PC-3 (cell line): ENCODE data around the gene IFTAP. TPM values are rescaled to one million over a fixed set of nuclear protein-coding genes. Genes with fewer than 3 reads are reported as not detected.

Source experiments
- ATAC-seq: fragments of 200-7000 bp; cut with Tn5 transposase; 2 replicates; pipeline ENCODE4 v1.9.1; 2020; ENCODE audit warnings: mild to moderate bottlenecking, moderate library complexity
- BruUV-seq: library from RNA; stranded (reverse); fragments of 400-500 nt; replicated peaks from 2 replicates; lab custom pipeline; 2021; lab: Mats Ljungman, UMichigan
- CTCF ChIA-PET: fragments of 300-600 bp; sonication (Branson Sonifier 250); formaldehyde crosslinking; loops from one replicate; lab custom pipeline; 2022; ENCODE audit warnings: antibody characterized with exemption; lab: Charles Lee
- POLR2A ChIA-PET: fragments of 300-600 bp; sonication (Branson Sonifier 250); formaldehyde crosslinking; loops from one replicate; lab custom pipeline; 2022; ENCODE audit warnings: antibody characterized with exemption; ENCODE audit not compliant: unreplicated experiment; lab: Charles Lee
- DNase-seq: peaks from one replicate; pipeline ENCODE4 v3.0.0-alpha.2; 2015
- H2AFZ ChIP-seq: fragments of 300-600 bp; sonication (generic); 2 replicates; pipeline ENCODE4 v1.6.0; 2016; ENCODE audit warnings: antibody characterized with exemption, low read length
- H3F3A ChIP-seq: fragments of 300-600 bp; sonication (generic); one replicate; pipeline ENCODE4 v1.6.0; 2017; ENCODE audit warnings: antibody characterized with exemption, low read length, control low read depth, mild to moderate bottlenecking; ENCODE audit not compliant: unreplicated experiment
- H3K27ac ChIP-seq: fragments of 300-600 bp; sonication (generic); 2 replicates; pipeline ENCODE4 v1.5.1; 2016; ENCODE audit warnings: mild to moderate bottlenecking, low read length
- H3K27me3 ChIP-seq: fragments of 300-600 bp; sonication (generic); 2 replicates; pipeline ENCODE4 v1.6.1; 2016; ENCODE audit warnings: low read length, mixed read lengths
- H3K36me3 ChIP-seq: fragments of 300-600 bp; sonication (generic); 2 replicates; pipeline ENCODE4 v1.6.1; 2016; ENCODE audit warnings: low read depth, mixed run types, low read length, mixed read lengths
- H3K4me1 ChIP-seq: fragments of 300-600 bp; sonication (generic); 2 replicates; pipeline ENCODE4 v1.5.1; 2016; ENCODE audit warnings: low read length; ENCODE audit not compliant: insufficient read depth
- H3K4me2 ChIP-seq: fragments of 300-600 bp; sonication (generic); 2 replicates; pipeline ENCODE4 v1.6.0; 2016; ENCODE audit warnings: low read length
- H3K4me3 ChIP-seq: fragments of 300-600 bp; sonication (generic); 2 replicates; pipeline ENCODE4 v1.5.1; 2016; ENCODE audit warnings: mild to moderate bottlenecking, low read length, mixed read lengths
- H3K79me2 ChIP-seq: fragments of 300-600 bp; sonication (generic); 2 replicates; pipeline ENCODE4 v1.6.1; 2017; ENCODE audit warnings: low read length, mixed read lengths
- H3K9ac ChIP-seq: fragments of 300-600 bp; sonication (generic); 2 replicates; pipeline ENCODE4 v1.6.0; 2016; ENCODE audit warnings: mild to moderate bottlenecking, low read length
- H3K9me2 ChIP-seq: fragments of 300-600 bp; sonication (generic); replicated peaks from 2 replicates; pipeline ENCODE4 v1.6.1; 2016; ENCODE audit warnings: mixed run types, low read length, mixed read lengths
- H3K9me3 ChIP-seq: fragments of 300-600 bp; sonication (generic); 2 replicates; pipeline ENCODE4 v1.6.1; 2016; ENCODE audit warnings: low read length, mixed read lengths
- H4K20me1 ChIP-seq: fragments of 300-600 bp; sonication (generic); 2 replicates; pipeline ENCODE4 v1.6.1; 2016; ENCODE audit warnings: low read length, mixed read lengths
- EZH2 ChIP-seq: fragments of 300-600 bp; sonication (generic); IDR thresholded peaks from one replicate; pipeline ENCODE4 v1.6.1; 2017; ENCODE audit warnings: antibody characterized with exemption, mild to moderate bottlenecking, low read length; ENCODE audit not compliant: unreplicated experiment
- EZH2phosphoT487 ChIP-seq: fragments of 300-600 bp; sonication (generic); IDR thresholded peaks from 2 replicates; pipeline ENCODE4 v1.6.1; 2018; ENCODE audit warnings: mild to moderate bottlenecking, antibody characterized with exemption, low read length, borderline replicate concordance
- intact Hi-C: fragments of 100-400 bp; cut with micrococcal nuclease; formaldehyde crosslinking; loops from 2 replicates; pipeline ENCODE4 v1.9.0; 2023
- total RNA-seq: library from RNA; depleted of rRNA; stranded (reverse); fragments of >200 nt; gene quantifications from 2 replicates; pipeline ENCODE4 v1.2.3, GENCODE V29; 2014
- TF ChIP-seq, protein P1 (sequence below): fragments of 300-600 bp; sonication (generic); conservative IDR thresholded peaks from 2 replicates; pipeline ENCODE4 v1.5.1; 2017; ENCODE audit warnings: antibody characterized with exemption, low read depth, mild to moderate bottlenecking, low read length

IFTAP gene
- total RNA-seq, 1 experiment from 2014 or later, result 17.6 TPM

DNA sequence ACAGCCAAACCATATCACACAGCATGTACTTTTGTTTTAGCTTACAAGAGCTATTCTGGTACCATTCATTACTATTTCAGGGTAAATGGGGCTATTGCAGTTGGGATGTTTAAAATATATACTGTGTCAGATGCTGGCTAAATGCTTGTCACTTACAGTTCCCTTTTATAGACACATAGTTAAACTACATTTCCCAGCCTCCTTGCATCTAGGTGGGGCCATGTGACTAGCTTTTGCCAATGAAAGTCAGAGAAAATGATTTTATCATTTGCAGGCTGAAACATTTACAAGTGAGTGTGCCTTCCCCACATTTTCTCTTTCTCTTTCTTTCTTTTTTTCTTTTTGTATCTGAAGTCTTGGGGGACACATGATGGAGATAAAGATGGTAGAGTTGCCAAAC, 7.8 kb upstream of the IFTAP start:
- no peaks in the 10 kb centered on the region for H4K20me1 ChIP-seq
- no peak for DNase-seq
- CTCF ChIA-PET, result no interaction called here
- H3K27me3 ChIP-seq, result peaks cover 28% of the 10 kb centered on the region
- H3K9me3 ChIP-seq, result no peaks in the 10 kb centered on the region
- H3K4me3 ChIP-seq, result no peak overlapping the region
- no peaks in the 10 kb centered on the region for H3F3A ChIP-seq
- H3K4me1 ChIP-seq, result no peaks in the 10 kb centered on the region
- TF ChIP-seq, protein P1, sequence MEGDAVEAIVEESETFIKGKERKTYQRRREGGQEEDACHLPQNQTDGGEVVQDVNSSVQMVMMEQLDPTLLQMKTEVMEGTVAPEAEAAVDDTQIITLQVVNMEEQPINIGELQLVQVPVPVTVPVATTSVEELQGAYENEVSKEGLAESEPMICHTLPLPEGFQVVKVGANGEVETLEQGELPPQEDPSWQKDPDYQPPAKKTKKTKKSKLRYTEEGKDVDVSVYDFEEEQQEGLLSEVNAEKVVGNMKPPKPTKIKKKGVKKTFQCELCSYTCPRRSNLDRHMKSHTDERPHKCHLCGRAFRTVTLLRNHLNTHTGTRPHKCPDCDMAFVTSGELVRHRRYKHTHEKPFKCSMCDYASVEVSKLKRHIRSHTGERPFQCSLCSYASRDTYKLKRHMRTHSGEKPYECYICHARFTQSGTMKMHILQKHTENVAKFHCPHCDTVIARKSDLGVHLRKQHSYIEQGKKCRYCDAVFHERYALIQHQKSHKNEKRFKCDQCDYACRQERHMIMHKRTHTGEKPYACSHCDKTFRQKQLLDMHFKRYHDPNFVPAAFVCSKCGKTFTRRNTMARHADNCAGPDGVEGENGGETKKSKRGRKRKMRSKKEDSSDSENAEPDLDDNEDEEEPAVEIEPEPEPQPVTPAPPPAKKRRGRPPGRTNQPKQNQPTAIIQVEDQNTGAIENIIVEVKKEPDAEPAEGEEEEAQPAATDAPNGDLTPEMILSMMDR, result no peak
- TF ChIP-seq EZH2phosphoT487, result no peak
- TF ChIP-seq EZH2, result no peak
- no peak for ATAC-seq
- POLR2A ChIA-PET, result no interaction called here
- no peak overlapping the region for H3K27ac ChIP-seq
- no peak overlapping the region for H3K4me2 ChIP-seq
- H3K79me2 ChIP-seq, result no peaks in the 10 kb centered on the region
- no peaks in the 10 kb centered on the region for H3K9me2 ChIP-seq
- no peak overlapping the region for H3K9ac ChIP-seq
- H3K36me3 ChIP-seq, result no peaks in the 10 kb centered on the region
- H2AFZ ChIP-seq, result no peak overlapping the region
- intact Hi-C loops, result no loop called here
- no TSS peak for BruUV-seq

DNA sequence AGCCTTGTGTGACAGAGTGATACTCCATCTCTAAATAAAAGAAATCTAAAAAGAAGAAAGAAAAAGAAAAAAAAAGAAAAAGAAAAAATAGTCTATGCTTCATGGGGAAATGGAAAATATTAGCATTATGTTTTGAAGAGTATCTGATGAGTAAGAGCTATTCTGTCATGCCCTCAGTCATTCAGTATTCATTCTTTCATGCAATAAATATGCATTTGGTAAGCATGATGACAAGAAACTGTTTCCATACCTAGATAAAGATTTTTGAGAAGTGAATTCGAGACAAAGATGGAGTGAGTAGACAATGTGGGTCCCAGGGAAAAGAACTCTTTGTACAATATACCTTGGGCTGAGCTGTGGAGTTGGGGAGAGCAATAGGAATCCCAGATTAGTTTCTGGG, 6.2 kb upstream of the IFTAP start:
- Histone ChIP-seq H3K4me3 (no peak overlapping the region), H3K4me1 (no peaks in the 10 kb centered on the region), H3K9ac (no peak overlapping the region), H2AFZ (no peak overlapping the region), H3K9me2 (no peaks in the 10 kb centered on the region), H4K20me1 (no peaks in the 10 kb centered on the region), H3K4me2 (no peak overlapping the region), H3K9me3 (no peaks in the 10 kb centered on the region), H3K27me3 (peaks cover 29% of the 10 kb centered on the region), H3K36me3 (no peaks in the 10 kb centered on the region), H3K79me2 (no peaks in the 10 kb centered on the region), H3F3A (no peaks in the 10 kb centered on the region), H3K27ac (no peak overlapping the region)
- ChIA-PET POLR2A (no interaction called here), CTCF (no interaction called here)
- TF ChIP-seq EZH2 (no peak), EZH2phosphoT487 (no peak)
- TF ChIP-seq, protein P1, result no peak
- DNase-seq, result no peak
- ATAC-seq, result no peak
- BruUV-seq, result no TSS peak
- intact Hi-C loops, result no loop called here

DNA sequence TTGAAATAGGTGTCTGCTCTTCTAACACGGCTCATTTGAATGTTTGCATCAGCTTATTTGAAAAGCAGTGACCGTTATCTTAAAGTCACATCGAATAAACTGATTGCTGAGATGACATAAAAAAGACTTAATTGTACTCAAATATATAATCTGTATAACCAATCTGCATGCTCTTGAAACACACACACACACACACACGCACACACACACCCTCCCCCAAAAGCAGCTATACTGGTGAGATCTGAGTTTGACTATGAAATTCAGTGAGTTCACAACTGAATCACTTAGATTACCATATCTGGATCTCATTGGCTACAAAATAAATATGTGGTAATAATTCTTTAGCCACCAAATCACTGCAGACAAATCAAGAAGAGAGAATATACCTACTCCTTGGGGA, 3.8 kb upstream of the IFTAP start:
- H3K79me2 ChIP-seq, result no peaks in the 10 kb centered on the region
- POLR2A ChIA-PET, result no interaction called here
- H3K36me3 ChIP-seq, result no peaks in the 10 kb centered on the region
- no peak overlapping the region for H3K4me2 ChIP-seq
- ATAC-seq, result no peak
- no peaks in the 10 kb centered on the region for H3K9me2 ChIP-seq
- H3K27me3 ChIP-seq, result peaks cover 29% of the 10 kb centered on the region
- H4K20me1 ChIP-seq, result no peaks in the 10 kb centered on the region
- H3F3A ChIP-seq, result no peaks in the 10 kb centered on the region
- H3K4me3 ChIP-seq, result no peak overlapping the region
- H3K9ac ChIP-seq, result no peak overlapping the region
- no peak overlapping the region for H3K27ac ChIP-seq
- intact Hi-C loops, result no loop called here
- H3K4me1 ChIP-seq, result no peaks in the 10 kb centered on the region
- CTCF ChIA-PET, result no interaction called here
- H3K9me3 ChIP-seq, result no peaks in the 10 kb centered on the region
- TF ChIP-seq, protein P1, result no peak
- no peak for TF ChIP-seq EZH2
- TF ChIP-seq EZH2phosphoT487, result no peak
- no peak overlapping the region for H2AFZ ChIP-seq
- no peak for DNase-seq
- BruUV-seq, result no TSS peak
